GM21717 (cell line): Measurements from ENCODE around the gene CFAP298.
"Not testable (repeated sequence)": the region's sequence is repeated elsewhere in the genome, so short reads cannot be mapped to it uniquely, and the experiment has no call there.

Experiments used
- ATAC-seq: cut with Tn5 transposase; IDR thresholded peaks from one replicate; pipeline ENCODE4 v1.9.1; 2021; ENCODE audit warnings: mild to moderate bottlenecking, moderate library complexity; ENCODE audit not compliant: unreplicated experiment

The CFAP298 gene

DNA sequence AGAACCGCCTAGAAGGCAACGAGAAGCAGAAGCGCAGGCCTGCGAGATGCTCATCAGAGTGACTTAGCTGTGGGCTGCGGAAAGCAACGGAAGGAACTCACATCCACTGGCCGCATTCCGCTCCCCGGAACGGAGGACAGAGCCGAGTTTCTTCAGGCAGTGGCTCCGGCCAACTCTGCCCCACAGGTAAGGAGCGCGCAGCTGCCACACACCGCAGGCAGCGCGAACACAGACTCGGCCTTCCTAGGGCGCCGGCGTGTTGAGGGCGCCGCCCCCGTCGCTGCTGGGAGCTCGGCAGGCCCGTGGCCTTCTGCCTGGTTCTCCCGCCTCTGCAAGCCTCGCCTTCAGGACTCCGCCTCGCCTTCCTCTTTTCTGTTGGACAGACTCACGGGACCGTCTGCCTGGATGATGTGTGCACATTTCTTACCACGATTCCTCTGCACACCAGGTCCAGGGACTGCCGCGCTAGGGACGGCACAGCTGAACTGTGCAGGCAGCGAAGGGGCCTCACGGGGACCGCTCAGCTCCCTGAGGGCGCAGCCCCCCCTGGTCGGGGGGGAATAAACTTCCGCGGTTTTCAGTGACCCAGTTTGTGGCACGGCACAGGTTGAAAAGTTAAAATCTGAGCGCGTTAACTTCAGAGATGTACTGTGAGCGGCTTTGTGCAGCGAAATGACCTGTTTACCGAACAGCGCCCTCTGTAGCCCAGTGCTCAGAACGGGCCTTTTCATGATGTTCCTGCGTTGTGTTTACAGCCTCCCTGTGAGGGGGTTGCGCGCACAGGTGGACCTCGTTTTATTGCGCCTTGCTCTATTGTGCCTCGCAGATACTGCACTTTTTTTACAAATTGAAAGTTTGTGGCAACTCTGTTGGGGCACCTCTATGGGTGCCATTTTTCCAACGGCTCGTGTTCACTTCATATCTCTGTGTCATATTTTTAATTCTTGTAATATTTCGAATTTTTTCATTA is 42.6 kb downstream of the CFAP298 start:
- peak; percentile 80 for ATAC-seq

DNA sequence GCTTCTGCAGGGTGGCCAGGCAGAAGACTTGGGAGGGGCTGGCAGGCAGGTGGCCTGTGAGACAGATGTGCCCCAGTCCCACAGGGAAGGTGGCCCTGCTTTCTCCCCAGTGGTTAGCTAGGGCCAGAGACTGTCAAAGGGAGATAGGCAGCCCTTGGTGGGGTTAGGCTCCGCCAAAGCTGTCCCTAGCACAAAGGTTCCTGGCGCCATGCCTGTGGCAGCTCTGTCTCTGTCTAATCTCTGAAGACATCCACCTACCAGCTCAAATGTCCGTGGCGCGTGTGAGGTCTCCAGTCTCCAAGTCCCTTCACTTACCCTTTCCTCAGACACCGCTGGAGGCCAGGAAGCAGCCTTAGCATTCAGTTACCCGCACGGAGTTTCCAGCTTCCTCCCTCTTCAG is 44.6 kb downstream of the CFAP298 start:
- no peak for ATAC-seq

DNA sequence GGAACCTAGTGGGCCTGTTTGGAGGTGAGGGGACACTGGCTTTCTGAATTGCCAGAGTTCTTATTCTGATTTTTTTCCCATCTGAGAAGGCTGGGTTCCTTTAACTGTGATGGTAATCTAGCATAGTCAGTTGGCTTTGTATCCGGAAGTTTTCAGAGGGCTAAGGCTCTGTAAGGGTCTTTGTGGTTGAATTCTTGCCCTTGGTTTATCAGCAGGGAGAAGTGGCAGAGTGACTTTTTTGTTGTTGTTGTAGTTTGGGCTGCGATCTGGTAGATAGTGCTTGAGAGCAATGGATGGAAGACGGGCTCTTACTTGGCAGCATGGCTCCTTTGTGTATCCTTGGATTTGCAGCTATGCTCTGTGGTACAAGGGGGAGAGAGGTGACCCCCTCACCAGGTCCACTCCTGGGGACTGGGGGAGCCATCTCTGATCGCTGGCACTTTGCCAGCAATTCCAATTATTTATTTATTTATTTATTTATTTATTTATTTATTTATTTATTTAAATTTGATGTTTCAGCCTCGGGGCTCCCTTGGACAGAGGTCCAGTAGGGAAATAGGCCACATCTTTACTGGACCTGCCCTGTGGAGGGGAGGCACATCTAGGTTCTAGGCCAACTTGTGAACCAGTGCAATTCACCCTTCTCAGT is 45.3 kb downstream of the CFAP298 start:
- ATAC-seq: no peak

DNA sequence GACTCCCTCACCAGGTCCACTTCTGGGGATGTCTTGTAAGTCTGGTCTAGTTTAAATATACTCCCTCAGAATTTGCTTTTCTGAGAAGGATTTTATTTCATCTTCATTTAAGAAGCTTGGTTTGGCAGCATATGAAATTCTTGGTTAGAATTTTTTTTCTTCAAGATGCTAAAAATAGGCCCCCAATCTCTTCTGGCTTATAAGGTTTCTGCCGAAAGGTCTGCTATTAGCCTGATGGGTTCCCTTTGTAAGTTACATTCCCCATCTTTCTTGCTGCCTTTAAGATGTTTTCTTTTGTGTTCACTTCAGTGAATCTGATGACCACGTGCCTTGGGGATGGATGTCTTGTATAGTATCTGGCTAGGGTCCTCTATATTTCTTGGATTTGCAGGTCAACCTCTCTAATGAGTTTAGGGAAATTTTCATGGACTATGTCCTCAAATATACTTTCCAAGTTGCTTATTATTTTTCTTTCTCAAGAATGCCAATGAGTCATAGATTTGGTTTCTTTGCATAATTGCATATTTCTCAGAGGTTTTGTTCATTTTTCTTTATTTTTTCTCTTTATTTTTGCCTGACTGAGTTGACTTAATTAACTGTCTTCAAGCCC is 46.2 kb downstream of the CFAP298 start:
- no peak for ATAC-seq

DNA sequence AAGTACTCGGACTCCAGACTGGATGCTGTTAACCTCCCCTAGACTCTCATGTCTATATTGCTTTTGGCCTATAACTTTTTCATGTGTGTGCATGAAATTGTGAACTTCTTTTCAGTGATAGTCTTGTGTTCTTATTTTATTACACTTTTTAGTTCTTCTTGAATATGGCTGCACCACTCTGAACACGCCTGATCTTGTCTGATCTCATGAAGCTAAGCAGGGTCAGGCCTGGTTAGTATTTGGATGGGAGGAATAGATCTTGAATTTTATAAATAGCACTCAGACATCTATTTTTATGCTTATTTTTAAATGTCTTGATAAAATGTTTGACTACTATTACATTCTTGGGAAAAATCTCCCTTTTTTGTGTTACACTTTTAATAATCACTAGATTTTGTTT is 49.3 kb downstream of the CFAP298 start:
- ATAC-seq: no peak

DNA sequence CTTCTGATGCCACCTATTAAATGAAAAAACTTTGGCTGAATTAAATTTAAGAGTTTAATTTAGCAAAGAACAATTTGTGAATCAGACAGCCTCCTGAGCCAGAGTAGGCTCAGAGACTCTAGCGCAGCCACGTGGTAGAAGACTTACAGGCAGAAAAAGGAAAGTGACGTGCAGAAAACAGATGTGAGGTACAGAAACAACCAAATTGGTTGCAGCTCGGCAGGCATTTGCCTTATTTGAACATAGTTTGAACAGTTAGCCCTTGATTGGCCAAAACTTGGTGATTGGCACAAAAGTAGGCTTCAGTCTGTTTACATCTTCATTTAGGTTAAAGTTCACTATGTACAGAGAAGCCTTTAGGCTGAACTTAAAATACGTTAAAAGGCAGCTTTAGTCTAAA is 49.8 kb downstream of the CFAP298 start:
- no peak for ATAC-seq

DNA sequence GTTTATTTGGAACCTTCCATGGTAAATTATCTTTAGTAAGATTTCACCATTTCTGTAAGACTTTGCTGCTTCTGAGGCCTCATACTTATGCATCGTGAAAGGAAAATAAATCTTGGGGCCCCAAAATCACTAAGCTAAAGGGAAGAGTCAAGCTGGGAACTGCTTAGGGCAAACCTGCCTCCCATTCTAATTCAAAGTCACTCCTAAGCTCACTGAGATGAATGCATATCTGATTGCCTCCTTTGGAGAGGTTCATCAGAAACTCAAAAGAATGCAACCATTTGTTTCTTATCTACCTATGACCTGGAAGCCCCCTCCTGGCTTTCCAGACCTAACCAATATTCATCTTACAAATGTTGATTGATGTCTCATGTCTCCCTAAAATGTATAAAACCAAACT is 50.7 kb downstream of the CFAP298 start:
- not testable (repeated sequence) for ATAC-seq

DNA sequence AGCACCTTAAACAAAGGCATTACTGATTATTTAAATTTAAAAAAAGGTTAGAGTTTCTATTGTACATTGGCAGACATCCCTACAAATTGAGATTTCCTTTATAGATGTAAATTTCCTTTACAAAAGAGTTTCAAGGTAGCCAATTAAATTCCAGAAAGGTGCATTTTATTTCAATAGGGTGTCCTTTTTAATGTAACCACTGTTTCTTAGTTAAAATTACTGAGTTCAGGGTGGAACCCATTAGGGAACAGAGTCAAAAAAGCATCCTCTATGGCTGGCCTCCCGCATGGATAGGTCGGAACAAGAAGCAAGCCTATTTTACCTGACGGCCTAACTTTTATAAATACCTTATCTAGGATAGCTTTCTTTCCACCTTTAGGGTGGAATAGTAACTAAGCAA is 51.3 kb downstream of the CFAP298 start:
- ATAC-seq: no peak

DNA sequence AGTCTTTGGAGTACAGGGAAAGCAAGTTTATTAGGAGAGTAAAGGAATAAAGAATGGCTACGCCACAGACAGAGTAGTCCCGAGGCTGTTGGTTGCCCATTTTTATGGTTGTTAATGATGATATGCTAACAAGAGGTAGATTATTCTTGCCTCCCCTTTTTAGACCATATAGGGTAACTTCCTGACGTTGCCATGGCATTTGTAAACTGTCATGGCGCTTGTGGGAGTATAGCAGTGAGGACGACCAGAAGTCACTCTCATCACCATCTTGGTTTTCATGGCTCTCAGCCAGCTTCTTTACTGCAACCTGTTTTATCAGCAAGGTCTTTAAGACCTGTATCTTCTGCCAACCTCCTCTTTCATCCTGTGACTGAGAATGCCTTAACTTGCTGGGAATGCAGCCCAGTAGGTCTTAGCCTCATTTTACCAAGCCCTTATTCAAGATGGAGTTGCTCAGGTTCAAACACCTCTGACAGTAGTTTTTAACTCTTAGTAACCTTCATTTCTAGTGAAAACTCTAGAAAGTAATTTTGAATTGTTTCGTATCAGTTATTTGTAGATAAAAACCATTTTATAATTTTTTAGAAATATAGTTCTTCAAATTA is 53.1 kb downstream of the CFAP298 start:
- no peak for ATAC-seq

DNA sequence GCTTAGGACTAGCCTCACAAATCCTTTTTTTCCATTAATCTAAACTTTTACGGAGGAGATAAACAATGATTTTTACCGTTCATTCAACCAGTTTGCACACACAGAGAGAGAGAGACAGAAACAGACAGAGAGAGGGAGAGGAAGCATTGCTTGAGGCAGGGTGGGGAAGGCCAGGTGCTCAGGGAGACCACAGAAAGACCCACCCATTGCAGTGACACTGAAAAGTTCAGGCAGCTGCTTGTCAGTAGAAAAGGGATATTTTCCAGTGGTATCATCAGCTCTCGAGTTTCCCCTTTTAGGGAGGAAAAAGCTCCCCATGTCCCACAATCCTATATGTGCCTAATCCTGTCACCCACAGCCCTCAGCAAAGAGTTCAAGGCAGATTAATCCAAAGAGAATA is 54.1 kb downstream of the CFAP298 start:
- no peak for ATAC-seq

DNA sequence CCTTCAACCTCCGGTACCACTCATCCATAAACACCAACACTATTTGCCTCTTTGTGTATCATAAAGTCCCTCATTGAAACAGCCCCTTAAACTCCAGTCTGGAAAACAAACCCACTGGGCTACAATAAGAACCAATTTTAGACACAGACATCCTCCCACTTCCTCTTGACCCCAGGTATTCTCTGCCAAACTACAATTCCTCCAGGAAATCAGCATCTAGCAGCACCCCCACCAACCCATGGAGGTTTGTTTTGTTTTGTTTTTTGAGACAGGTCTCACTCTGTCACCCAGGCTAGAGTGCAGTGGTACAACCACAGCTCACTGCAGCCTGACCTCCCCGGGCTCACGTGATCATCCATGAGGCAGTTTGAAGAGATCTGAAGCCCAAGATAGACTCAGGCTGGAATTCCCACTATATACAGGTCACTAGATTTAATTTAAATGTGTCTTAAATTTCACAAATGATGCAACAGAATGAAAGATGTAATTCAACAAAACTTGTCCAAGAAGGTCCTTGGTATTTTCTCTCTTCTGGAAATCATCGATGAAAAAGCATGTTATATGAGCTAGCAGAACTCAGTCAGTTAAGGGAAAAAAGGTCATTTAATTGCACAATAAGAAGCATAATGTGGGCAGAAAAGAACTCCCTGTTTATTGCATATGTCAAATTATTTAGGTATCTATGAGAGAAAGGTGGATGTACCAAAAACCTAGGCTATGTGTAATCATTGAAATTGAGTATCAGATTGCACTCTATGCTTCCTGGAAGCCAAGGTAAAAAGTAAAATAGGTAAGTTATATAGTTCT is 57.1 kb downstream of the CFAP298 start:
- ATAC-seq: no peak

DNA sequence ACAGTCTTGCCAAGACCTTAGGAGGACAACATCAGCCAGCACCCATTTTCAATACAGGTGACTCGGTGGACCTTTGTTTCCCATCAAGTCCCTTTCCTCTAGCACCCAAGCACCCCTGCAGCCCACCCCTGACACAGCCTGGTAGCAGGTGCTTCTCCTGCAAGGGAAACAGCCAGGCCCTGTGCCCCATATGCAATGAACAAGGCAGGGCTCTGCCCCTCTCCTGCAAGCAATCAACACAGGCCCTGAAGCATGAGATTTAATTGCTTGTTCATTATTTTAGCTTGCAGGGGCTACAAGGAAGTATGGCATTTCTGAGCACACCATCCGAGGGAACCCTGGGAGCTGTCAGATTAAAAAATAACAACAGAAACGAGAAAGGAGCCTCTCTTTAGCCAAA is 62.3 kb downstream of the CFAP298 start:
- no peak for ATAC-seq

DNA sequence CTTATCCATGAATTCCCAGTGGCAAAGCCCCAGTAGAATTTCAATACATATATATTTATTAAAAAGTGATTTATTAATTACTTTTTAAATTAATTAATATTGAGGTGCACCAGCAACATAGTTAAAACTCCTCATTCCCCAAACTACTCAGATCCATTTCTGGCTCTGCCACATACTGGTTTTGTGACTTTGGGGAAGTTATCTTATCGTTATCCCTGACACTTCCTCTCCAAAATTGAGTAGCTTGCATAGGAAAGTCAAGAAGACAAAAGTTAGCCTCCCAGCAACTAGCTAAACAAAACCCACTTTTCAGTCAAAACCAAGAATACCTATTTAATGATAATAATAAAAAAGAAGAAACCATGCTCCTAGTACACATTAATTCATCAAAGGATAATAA is 62.7 kb downstream of the CFAP298 start:
- no peak for ATAC-seq
